ENCODE measurements around the gene DYDC1. TPM values are rescaled to one million over a fixed set of nuclear protein-coding genes. Genes with fewer than 3 reads are reported as not detected.
"Not testable (repeated sequence)": the region's sequence is repeated elsewhere in the genome, so short reads cannot be mapped to it uniquely, and the experiment has no call there.

DYDC1 gene
- total and polyA plus RNA-seq, 7 donors, result not detected

- WGBS, 3 donors, result 89 to 93% (median 91%) methylated on average over 2 of the region's 2 CpGs
- no peaks in the 10 kb centered on the region for H3K9me3 ChIP-seq
- no peaks in the 10 kb centered on the region for H3K36me3 ChIP-seq (ENCODE audit: insufficient read depth in 1 of 2, low read depth in 1 of 2)
- peaks cover 0 to 4% (median 0%) of the 10 kb centered on the region in 3 donors for H3K27me3 ChIP-seq (ENCODE audit: insufficient read depth in 3 of 3, low read length in 2 of 3)
- H3K4me1 ChIP-seq, result no peaks in the 10 kb centered on the region
- ATAC-seq (no peak), DNase-seq (no peak)
- TF ChIP-seq, protein P1, sequence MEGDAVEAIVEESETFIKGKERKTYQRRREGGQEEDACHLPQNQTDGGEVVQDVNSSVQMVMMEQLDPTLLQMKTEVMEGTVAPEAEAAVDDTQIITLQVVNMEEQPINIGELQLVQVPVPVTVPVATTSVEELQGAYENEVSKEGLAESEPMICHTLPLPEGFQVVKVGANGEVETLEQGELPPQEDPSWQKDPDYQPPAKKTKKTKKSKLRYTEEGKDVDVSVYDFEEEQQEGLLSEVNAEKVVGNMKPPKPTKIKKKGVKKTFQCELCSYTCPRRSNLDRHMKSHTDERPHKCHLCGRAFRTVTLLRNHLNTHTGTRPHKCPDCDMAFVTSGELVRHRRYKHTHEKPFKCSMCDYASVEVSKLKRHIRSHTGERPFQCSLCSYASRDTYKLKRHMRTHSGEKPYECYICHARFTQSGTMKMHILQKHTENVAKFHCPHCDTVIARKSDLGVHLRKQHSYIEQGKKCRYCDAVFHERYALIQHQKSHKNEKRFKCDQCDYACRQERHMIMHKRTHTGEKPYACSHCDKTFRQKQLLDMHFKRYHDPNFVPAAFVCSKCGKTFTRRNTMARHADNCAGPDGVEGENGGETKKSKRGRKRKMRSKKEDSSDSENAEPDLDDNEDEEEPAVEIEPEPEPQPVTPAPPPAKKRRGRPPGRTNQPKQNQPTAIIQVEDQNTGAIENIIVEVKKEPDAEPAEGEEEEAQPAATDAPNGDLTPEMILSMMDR (IDR thresholded peaks at IDR 0.05), result no peak
- H3K27ac ChIP-seq, result no peak overlapping the region
- intact Hi-C loops (cut with DNase I), result no loop called here
- no peak overlapping the region for H3K4me3 ChIP-seq
Observed at GRCh38 chr10:80319318-80319717, 37.2 kb downstream of the DYDC1 start.

- no peaks in the 10 kb centered on the region for H3K4me1 ChIP-seq
- TF ChIP-seq, protein P1 (IDR thresholded peaks at IDR 0.05), result no peak
- H3K9me3 ChIP-seq, result no peaks in the 10 kb centered on the region
- intact Hi-C loops (cut with DNase I), result no loop called here
- peaks cover 0 to 4% (median 0%) of the 10 kb centered on the region in 3 donors for H3K27me3 ChIP-seq (ENCODE audit: insufficient read depth in 3 of 3, low read length in 2 of 3)
- ATAC-seq, result no peak
- H3K36me3 ChIP-seq (ENCODE audit: insufficient read depth in 1 of 2, low read depth in 1 of 2), result no peaks in the 10 kb centered on the region
- no peak for DNase-seq
- no peak overlapping the region for H3K4me3 ChIP-seq
- no peak overlapping the region for H3K27ac ChIP-seq
Observed at GRCh38 chr10:80318742-80319141, 37.8 kb downstream of the DYDC1 start.

GRCh38 chr10:80315391-80315790 lies 41.2 kb downstream of the DYDC1 start:
- H3K4me1 ChIP-seq, result no peaks in the 10 kb centered on the region
- TF ChIP-seq, protein P1 (IDR thresholded peaks at IDR 0.05), result no peak
- no peak overlapping the region for H3K4me3 ChIP-seq
- DNase-seq, result no peak
- no peak for ATAC-seq
- intact Hi-C loops (cut with DNase I), result no loop called here
- no peaks in the 10 kb centered on the region for H3K36me3 ChIP-seq (ENCODE audit: insufficient read depth in 1 of 2, low read depth in 1 of 2)
- WGBS, 3 donors, result 91 to 96% (median 94%) methylated on average over 21 of the region's 21 CpGs
- H3K9me3 ChIP-seq, result no peaks in the 10 kb centered on the region
- peaks cover 0 to 4% (median 0%) of the 10 kb centered on the region in 3 donors for H3K27me3 ChIP-seq (ENCODE audit: insufficient read depth in 3 of 3, low read length in 2 of 3)
- H3K27ac ChIP-seq, result no peak overlapping the region

DNA sequence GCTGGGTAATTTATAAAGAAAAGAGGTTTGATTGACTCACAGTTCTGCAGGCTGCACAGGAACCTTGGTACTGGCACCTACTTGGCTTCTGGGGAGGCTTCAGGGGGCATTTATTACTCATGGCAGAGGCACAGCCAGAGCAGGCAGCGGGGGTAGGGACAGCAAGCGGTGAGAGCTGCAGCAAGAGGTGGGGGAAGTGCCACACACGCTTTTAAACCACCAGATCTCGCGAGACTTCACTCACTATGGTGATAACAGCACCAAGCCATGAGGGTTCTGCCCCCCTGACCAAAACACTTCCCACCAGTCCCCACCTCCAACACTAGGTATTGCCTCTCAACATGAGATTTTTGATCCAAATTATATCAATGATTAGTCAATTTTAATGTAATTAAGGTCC lies 43.0 kb downstream of the DYDC1 start:
- WGBS, 3 donors, result 68 to 88% (median 74%) methylated on average over 5 of the region's 5 CpGs
- Histone ChIP-seq H3K27me3 (ENCODE audit: insufficient read depth in 3 of 3, low read length in 2 of 3) (peaks cover 0 to 4% (median 0%) of the 10 kb centered on the region in 3 donors), H3K27ac (no peak overlapping the region), H3K4me3 (no peak overlapping the region), H3K4me1 (no peaks in the 10 kb centered on the region), H3K9me3 (no peaks in the 10 kb centered on the region), H3K36me3 (ENCODE audit: insufficient read depth in 1 of 2, low read depth in 1 of 2) (no peaks in the 10 kb centered on the region)
- intact Hi-C loops (cut with DNase I), result no loop called here
- ATAC-seq (no peak), DNase-seq (no peak)
- TF ChIP-seq, protein P1 (IDR thresholded peaks at IDR 0.05), result no peak

GRCh38 chr10:80305989-80306388 lies 50.6 kb downstream of the DYDC1 start:
- H3K36me3 ChIP-seq (ENCODE audit: insufficient read depth in 1 of 2, low read depth in 1 of 2); ATAC-seq; intact Hi-C loops (cut with DNase I); H3K27me3 ChIP-seq (ENCODE audit: insufficient read depth in 3 of 3, low read length in 2 of 3); DNase-seq; H3K4me1 ChIP-seq; H3K27ac ChIP-seq; H3K4me3 ChIP-seq; H3K9me3 ChIP-seq: not testable (repeated sequence)
- 82 to 85% (median 83%) methylated on average over 3 of the region's 3 CpGs for WGBS, 3 donors
